NCI-H2029 treated with DMSO at 0.1 percent for 48 hours (cell line): Measurements from ENCODE around the gene UGT1A7.
"Not testable (repeated sequence)": the region's sequence is repeated elsewhere in the genome, so short reads cannot be mapped to it uniquely, and the experiment has no call there.

Experiments
- DNase-seq: peaks from one replicate; lab custom pipeline; 2025; lab: John Stamatoyannopoulos, UW

The UGT1A7 gene

GRCh38 chr2:233680361-233681045 is 1.2 kb upstream of the UGT1A7 start:
- no peak for DNase-seq

GRCh38 chr2:233684640-233685039 is 2.9 kb downstream of the UGT1A7 start:
- DNase-seq, result no peak

- DNase-seq, result no peak
These were observed 5.2 kb downstream of the UGT1A7 start for GRCh38 chr2:233686928-233687327.

- no peak for DNase-seq
These were observed 6.6 kb downstream of the UGT1A7 start for GRCh38 chr2:233688341-233688740.

GRCh38 chr2:233689031-233689430 is 7.3 kb downstream of the UGT1A7 start:
- DNase-seq, result no peak

- no peak for DNase-seq
These were observed 7.8 kb downstream of the UGT1A7 start for GRCh38 chr2:233689501-233689900.

- DNase-seq, result no peak
These were observed 8.7 kb downstream of the UGT1A7 start for GRCh38 chr2:233690444-233690843.

- no peak for DNase-seq
These were observed 10.0 kb downstream of the UGT1A7 start for GRCh38 chr2:233691443-233692433.

- no peak for DNase-seq
These were observed 10.9 kb downstream of the UGT1A7 start, which contains the start of gene UGT1A6 for GRCh38 chr2:233692648-233693047. Gene UGT1A6, plus strand, starts transcription at chr2:233692890. Its CDS starts 115 bp downstream, at chr2:233693005.

GRCh38 chr2:233693963-233694362 is 12.3 kb downstream of the UGT1A7 start:
- DNase-seq, result no peak

GRCh38 chr2:233698740-233699139 is 17.0 kb downstream of the UGT1A7 start:
- DNase-seq, result no peak

- no peak for DNase-seq
These were observed 17.8 kb downstream of the UGT1A7 start for GRCh38 chr2:233699424-233700027.

- DNase-seq, result no peak
These were observed 18.4 kb downstream of the UGT1A7 start for GRCh38 chr2:233700028-233700635.

GRCh38 chr2:233700842-233701241 is 19.1 kb downstream of the UGT1A7 start:
- not testable (repeated sequence) for DNase-seq

- no peak for DNase-seq
These were observed 20.5 kb downstream of the UGT1A7 start for GRCh38 chr2:233702238-233702637.

GRCh38 chr2:233705911-233706506 is 24.3 kb downstream of the UGT1A7 start:
- DNase-seq, result no peak

- DNase-seq, result no peak
These were observed 25.0 kb downstream of the UGT1A7 start for GRCh38 chr2:233706720-233707119.

GRCh38 chr2:233707940-233708644 is 26.4 kb downstream of the UGT1A7 start:
- DNase-seq, result no peak

- no peak for DNase-seq
These were observed 27.2 kb downstream of the UGT1A7 start for GRCh38 chr2:233708942-233709341.

GRCh38 chr2:233711312-233712008 is 29.8 kb downstream of the UGT1A7 start:
- DNase-seq, result peak; percentile 27
